Nucleus accumbens (tissue), 56 donors: Measurements from ENCODE around the gene MYBPHL.
"Not testable (repeated sequence)": the region's sequence is repeated elsewhere in the genome, so short reads cannot be mapped to it uniquely, and the experiment has no call there.

Experiments used
- DNase-seq, 56 donors: peaks; one replicate each; lab custom pipeline; 2025; lab: John Stamatoyannopoulos, UW

The MYBPHL gene

DNA sequence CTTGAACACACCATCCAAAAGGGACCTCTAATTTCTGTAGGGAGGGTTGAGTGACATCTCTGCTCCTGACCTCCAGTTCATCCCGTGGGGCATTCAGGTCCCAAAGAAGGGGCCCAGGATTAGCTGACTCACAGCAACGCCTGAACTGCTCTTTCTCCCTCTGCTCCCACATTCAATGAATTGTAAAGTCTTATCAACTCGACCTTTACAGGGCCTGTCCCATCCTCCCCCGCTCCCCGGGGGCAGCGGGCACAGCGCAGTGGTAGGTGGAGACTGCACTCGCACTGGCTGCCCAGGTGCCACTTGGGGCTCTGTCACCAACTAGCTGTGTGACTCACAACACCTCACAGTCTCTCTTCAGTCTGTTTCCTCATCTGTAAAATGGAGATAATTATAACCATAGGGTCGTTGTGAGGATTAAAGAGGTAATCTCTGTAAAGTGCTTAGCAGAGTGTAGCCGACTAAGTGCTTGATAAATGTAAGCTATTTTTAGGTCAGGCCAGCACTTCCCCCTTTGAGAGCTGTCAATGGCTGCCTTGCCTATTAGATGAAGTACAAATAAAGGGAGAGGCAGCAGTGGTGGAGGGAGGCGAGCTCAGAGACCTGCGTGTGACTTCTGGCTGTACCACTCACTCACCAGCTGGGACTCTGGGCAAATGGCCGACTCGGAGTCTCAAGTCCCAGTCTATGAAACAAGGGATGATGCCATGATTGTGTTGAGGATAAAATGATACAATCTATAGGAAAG, 637 bp upstream of the MYBPHL start:
- DNase-seq, result peak in 35 of 56 donors; percentile 16 to 69 (median 37)

DNA sequence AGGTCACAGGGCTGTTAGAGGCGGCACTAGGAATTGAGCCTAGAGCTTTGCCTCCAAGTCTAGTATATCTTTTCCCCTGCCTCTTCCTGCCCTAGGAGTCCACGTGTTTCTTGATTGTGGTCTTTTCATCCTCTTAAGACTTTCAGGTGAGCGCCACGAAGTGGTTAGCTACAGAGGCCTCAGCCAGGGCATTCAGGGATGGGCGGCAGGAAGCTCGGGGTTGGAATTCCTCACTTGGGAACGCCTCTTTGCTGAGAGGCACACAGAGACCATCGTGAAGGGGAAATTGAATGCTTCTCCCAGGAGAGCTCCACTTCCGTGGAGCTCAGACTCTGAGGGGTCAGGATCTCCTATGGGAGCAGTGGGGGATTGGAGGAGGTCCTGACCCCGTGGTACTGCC, 820 bp downstream of the MYBPHL start:
- DNase-seq, result not testable (repeated sequence)

DNA sequence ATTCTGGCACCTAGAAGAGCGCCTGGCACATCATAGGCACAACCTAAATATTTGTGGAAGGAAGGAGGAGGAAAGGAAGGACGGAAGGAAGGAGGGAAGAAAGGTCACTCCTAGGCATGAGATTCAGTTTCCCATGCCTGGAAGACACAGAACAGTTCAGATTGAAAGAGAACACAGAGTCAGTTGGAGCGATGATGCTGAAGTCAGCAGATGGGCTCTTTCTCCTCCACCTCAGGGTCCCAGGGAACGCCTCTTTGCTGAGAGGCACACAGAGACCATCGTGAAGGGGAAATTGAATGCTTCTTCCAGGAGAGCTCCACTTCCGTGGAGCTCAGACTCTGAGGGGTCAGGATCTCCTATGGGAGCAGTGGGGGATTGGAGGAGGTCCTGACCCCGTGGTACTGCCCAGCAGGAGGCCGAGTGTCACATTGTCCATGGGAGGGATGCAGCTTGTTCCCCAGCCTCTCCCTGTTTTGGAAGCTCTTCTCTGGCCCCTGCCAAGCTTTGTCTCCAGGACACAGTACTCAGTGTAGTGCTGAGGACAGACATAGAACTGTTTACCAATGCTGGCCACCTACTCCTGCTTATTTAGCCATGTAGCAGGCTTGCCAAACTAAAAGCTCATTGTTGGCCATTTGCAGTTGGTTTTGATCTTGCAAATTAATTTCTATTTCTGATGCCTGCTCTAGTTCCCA, 2.4 kb downstream of the MYBPHL start:
- DNase-seq, result peak in 53 of 56 donors; percentile 28 to 92 (median 75)

DNA sequence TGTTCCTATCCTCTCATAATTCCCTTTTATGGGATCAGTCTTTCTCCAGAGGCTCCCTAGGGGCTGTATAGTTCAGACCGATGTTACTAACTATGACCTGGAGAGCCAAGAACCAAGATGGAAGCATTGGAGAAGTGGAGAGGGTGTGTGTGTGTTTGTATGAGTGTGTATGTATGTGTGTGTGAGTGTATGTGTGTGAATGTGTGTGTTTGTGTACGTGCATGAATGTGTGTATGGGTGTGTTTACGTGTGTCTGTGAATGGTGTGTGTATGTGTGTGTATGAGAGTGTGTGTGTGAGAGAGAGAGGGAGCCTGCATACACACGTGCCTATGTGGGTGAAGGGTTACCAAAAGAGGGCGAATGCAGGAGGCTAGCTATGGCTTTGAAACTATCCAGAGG, 4.9 kb downstream of the MYBPHL start:
- no peak for DNase-seq

DNA sequence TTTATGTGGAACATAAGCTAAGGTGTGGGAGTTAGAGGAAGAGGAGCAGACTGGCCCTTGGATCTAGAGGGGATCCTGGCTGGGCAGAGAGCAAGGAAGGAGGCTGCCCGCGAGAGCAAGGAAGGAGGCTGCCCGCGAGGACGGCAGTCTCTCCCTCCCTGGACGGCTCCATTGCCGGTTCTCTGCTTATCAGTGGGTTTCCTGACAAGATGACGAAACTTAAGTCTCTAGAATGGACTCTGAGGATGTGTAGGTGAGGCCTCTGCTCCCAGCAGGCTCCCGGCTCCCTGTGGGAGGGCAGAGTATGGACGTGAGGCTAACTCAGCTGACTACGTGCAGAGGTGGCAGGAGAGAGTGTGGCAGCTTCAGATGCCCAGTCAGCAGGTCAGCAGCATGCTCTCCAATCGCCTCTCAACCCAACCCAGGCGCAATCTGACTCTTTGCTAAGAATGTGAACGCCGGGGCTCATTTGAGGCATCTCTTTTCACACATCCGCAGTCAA, 6.1 kb downstream of the MYBPHL start:
- DNase-seq, result no peak

DNA sequence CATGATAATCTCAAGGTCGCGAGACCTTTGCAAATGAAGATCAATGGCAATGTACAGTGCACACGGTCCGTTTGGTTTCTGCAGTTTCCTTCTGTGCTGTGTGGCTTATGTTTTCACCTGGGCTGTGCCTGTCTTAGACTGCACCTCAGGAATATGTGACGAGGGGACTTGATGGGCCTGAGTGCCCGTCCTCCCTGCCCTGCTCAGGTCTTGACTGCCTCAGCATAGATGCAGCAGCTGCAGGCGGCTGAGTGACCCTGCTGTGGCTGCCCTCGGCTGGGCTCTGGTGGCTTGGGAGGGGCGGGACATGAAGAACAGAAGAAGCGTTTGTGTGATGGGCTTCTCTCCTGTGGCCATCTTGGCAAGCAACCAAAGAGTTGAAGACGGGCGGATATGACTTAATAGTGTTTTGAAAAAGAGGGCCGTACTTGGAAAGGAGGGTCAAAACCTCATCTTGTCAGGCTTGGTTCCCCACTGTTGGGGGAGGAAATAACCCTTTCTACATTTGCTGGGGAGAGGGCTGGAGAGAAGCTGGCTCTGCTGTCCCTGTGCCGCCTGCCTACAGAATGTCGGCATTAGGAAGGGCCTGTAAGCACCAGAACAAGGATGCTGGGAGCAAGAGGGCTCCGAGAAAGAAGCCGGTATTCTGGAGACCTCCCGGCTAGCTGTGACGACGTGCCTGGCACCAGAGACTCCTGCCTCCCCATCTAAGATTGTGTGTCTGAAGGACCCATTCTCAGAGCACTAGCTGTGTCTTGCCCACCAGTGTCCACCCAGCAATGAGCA, 7.1 kb downstream of the MYBPHL start:
- DNase-seq, result peak in 54 of 56 donors; percentile 43 to 95 (median 85)

DNA sequence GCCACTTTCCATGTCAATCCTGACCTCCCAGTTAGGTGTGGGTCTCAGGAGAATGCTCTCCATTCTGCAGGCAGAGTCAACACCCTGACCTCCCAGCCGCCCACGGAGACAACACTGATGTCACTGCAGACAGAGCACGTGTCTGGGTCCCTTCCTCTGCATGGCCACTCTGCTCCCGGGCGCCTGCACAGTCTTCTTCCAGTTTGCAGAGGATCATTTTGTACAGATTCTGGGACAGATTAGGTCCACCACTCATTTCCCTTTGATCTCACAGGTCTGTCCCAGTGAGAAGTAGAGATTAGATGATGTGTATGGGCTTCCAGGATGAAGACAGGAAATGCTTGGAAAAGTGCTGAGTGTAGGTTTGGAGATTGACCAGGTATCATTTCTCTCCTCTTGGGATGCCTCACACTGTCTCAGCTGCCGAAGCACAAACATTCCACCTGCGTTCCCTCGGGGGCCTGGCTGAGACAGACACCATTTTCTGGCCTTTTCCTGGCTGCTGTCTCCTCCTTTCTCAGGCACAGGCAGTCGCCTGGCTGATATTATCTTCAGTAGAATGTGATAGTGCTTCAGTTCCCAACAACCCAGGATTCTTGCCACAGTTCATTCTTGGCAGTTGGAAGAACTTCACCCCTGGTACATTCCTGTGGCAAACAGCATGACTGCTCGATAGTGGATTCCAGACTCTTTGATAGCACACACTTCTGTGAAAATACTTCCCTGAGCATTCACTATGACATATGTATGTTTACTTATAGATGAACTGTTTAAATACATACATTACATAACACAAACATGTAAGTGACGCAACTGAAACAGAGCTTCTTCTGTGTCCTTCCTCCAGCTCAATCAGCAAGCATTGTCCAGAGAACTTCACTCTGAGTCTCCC, 7.9 kb downstream of the MYBPHL start:
- DNase-seq, result peak in 48 of 56 donors; percentile 23 to 81 (median 58)

DNA sequence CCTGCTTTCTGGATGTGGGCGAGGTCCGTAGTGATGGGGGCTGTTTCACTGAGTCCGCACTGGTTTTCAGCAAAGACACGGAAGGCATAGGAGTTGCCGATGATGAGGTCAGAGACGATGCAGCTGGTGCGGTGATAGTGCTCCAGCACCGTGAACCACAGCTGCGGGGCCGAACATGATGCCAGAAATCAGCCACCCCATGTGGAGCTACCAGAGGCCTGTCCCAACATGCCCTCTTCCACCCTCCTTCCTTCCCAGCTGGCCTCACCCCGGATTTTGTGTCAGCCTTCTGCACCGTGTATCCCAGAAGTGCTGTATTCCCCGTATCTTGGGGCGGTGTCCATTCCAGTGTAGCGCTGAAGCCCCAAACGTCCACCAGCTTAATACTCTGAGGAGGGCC, 10.0 kb downstream of the MYBPHL start:
- DNase-seq, result peak in 1 of 56 donors; percentile 21

DNA sequence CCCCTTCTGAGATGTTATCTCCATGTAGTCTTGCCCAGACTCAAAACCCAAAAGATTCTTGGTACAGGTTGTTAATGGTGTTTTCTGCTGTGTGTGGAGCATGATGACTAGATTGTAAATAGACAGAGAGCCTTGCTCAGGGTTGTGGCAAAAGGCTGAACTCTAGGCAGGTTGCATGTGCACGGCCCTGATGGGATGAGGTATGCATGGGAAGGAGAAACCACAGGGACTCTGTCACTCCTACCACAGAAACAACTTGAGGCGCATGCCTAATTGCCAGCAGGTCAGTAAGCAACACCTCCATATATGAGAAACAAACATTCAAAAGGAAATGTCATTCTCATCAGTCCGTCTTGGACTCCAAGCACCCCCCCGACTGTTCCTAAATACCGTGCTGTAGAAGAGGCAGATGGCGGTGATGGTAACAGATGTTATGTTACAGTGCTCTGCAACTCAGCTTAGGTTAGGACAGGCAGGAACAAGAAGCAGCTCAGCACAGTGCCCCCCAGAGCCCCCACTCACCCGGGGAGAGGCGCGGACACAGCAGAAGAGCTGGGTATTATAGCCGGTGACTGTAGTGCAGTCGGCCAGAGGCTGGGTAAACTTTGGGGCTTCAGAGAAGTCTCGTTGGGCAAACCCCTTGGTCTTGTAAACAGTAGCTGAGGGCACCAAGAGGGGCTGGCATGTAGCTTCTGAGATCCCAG, 10.9 kb downstream of the MYBPHL start:
- DNase-seq, result no peak

DNA sequence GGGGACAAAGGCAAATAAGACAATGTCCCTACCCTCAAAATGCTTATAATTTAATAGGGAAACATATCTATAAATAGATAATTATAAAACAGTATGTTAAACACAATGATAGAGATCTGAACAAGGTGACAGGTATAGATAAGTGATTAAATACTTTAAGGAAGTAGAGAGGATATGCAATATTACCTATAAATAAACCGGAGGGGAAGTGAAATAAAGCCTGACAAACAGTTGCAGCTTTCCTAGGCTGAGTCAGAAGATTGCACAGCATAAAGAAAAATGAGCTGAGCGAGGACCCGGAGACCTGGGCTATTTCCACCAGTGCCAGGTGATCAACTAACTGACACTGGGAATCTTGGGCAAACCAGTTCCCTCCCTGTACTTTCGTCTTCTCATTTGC, 12.3 kb downstream of the MYBPHL start:
- no peak for DNase-seq

DNA sequence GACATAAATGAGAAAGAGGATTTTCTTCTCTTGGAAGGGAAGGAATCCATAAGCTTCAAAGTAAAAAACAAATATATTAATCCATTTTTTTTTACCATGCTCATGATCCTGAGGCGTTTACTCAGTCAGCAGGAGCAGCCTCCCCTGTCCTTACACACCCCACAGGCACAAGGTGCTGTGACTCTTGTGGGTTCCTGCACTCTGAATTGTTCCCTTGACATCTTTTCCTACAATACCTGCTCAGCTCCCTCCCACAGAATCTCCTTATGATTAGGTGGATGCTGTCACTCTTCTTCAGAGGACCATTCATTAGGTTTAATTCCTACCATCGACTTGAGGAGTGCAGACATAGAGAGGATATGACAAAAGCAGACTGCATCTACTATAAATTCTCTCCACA, 13.8 kb downstream of the MYBPHL start:
- DNase-seq, result peak in 4 of 56 donors; percentile 22 to 54 (median 30)

DNA sequence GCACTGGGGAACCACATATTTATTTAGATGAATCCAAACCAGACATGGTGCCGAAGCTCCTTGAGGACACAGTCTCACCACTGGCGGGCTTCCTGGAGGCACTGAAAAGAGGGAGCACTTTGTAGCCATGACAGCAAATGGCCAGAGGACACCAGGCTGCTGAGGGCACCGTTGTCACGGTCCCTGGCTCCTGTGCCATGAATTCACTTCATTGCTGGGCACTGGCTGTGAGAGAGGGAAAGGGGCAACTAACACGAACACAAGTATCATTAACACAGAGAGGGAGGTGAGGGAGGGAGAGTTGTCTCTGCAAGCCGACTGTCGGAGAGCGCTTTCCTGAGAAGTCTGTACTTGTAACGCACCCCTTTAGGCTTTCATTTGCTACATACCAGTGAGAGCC, 14.4 kb downstream of the MYBPHL start:
- no peak for DNase-seq

DNA sequence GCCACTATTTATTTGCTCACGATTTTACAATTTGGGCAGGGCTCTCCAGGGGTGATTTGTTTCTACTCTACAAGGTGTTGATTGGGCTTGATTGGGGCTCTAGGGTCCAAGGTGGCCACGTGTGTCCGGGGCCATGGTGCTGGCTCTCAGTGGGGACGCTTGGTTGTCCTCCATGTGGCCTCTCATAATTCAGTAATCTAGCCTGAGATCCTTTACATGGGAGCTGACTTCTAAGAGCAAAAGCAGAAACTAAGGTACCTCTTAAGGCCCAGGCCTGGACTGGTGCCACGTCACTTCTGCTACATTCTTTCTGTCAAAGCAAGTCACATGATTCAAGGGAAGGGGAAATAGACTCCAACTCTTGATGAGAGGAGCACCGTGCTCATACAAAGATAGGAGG, 15.8 kb downstream of the MYBPHL start:
- peak in 2 of 56 donors; percentile 32 to 35 for DNase-seq

DNA sequence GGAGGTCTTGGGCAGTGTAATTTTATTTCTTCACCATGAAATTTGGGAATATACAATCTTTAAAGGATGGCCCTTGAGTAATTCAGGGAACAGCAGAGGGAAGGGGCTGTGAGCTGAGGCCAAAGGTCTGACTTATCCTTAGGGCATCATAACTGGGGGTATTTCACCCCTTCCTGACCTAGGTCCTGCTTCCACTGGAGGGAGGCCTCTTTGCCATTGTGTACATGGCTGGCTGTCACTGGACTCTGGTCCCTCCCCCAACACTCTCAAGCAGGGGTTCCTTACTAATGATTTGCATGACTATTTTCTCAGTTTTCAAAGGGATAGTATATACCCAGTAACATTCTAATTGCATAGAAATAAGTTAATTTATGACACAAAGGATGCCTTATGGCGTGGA, 16.7 kb downstream of the MYBPHL start:
- no peak for DNase-seq

DNA sequence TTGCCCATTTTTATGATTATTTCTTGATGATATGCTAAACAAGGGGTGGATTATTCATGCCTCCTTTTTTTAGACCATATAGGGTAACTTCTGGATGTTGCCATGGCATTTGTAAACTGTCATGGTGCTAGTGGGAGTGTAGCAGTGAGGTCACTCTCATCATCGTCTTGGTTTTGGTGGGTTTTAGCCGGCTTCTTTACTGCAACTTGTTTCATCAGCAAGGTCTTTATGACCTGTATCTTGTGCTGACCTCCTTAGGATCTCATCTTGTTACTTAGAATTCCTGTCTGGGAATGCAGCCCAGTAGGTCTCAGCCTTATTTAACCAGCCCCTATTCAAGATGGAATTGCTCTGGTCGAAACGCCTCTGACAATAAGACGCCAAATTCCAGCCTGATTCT, 20.0 kb downstream of the MYBPHL start:
- DNase-seq, result not testable (repeated sequence)

DNA sequence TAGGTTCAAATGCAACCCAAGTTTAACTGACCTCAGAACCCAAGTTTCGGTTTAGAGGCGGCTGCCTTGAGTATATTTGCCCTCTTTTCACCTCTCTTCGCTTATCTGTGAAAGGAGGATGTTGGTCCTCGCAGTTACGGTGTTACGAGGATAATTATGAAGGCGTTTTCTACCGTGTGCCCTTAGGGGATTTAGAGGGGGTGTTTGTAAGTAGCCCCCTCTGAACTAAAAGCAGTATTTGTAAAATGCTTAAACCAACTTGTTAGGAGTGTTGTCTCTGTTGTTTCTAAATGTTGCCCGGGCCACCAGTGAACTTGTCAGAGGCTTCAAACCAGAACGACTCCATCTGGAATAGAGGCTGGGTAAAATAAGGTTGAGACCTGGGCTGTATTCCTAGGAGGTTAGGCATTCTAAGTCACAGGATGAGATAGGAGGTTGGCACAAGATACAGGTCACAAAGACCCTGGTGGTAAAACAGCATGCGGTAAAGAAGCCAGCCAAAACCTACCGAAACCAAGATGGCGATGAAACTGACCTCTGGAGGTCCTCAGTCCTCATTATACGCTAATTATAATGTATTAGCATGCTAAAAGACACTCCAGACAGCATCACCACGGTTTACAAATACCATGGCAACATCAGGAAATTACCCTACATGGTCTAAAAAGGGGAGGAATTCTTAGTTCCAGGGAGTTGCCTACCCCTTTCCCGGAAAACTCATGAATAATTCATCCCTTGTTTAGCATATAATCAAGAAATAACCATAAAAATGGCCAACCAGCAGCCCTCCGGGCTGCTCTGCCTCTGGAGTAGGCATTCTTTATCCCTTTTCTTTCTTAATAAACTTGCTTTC, 22.8 kb downstream of the MYBPHL start:
- no peak for DNase-seq

DNA sequence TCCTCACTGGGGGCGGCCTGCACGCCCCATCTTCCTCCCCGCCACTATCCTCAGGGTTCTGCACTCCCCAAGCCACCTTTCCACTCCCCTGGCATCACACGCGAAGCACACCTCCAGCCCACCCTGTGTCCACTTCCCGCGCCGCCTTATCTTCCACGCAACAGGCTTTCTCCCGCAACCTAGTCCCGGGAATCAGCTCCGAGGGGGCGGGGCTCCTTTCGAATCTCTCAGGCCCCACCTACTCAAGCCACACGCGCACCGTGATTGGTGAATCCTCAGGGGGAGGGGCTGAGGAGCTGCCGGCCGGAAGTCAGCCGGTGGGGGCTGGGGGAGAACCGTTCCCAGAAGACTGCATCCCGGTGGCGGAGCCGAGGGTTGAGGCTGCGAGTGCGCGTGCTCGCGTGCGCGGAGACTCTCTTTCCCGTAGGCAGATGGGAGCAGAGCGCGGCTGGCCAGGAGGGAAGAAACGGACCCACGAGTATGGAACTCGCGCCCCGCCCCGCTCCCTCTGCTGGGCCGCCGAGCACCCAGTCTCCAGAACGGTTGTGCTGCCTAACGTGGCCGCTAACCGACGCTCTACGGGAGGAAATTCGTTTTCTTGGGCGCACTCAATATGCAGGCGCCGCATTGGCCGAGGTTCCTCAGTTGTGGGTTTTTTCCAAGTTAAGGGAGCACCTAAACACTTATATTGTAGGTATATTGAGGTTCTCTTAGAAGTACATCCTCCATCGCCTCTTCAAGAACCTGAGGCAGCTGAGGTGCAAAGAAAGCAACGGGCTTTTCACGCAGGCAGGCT, 23.7 kb downstream of the MYBPHL start, which contains the start of gene PSRC1:
TSS of gene PSRC1 (minus strand) at position 194 of the 796 bp plus-strand sequence.
- peak; percentile 81 to 99 (median 97) for DNase-seq
